ENCODE results near the gene CCDC50.

CCDC50 gene

GRCh38 chr3:191414286-191414685 lies 85.1 kb downstream of the CCDC50 start:
- H3K4me3 Mint-ChIP-seq = no peak overlapping the region
- peaks cover 0 to 7% of the 10 kb centered on the region in 2 donors for H3K9me3 Mint-ChIP-seq
- H3K27ac Mint-ChIP-seq = no peak overlapping the region
- H3K36me3 Mint-ChIP-seq (ENCODE audit: insufficient read depth) = no peaks in the 10 kb centered on the region
- H3K4me1 Mint-ChIP-seq (ENCODE audit: low read depth in 2 of 2) = no peaks in the 10 kb centered on the region
- ATAC-seq (replicated peaks) (no peak), DNase-seq (no peak)
- no peaks in the 10 kb centered on the region for H3K27me3 Mint-ChIP-seq

GRCh38 chr3:191414732-191415131 lies 85.5 kb downstream of the CCDC50 start:
- ATAC-seq (replicated peaks) = no peak
- Mint-ChIP-seq H3K27me3 (no peaks in the 10 kb centered on the region), H3K4me3 (no peak overlapping the region), H3K36me3 (ENCODE audit: insufficient read depth) (no peaks in the 10 kb centered on the region), H3K27ac (no peak overlapping the region), H3K9me3 (peaks cover 0 to 7% of the 10 kb centered on the region in 2 donors), H3K4me1 (ENCODE audit: low read depth in 2 of 2) (no peaks in the 10 kb centered on the region)
- DNase-seq = no peak

GRCh38 chr3:191415566-191415965 lies 86.4 kb downstream of the CCDC50 start:
- peaks cover 0 to 7% of the 10 kb centered on the region in 2 donors for H3K9me3 Mint-ChIP-seq
- H3K27ac Mint-ChIP-seq = no peak overlapping the region
- no peaks in the 10 kb centered on the region for H3K36me3 Mint-ChIP-seq (ENCODE audit: insufficient read depth)
- DNase-seq = no peak
- no peaks in the 10 kb centered on the region for H3K27me3 Mint-ChIP-seq
- H3K4me1 Mint-ChIP-seq (ENCODE audit: low read depth in 2 of 2) = no peaks in the 10 kb centered on the region
- H3K4me3 Mint-ChIP-seq = no peak overlapping the region
- no peak for ATAC-seq (replicated peaks)

- Mint-ChIP-seq H3K36me3 (ENCODE audit: insufficient read depth) (no peaks in the 10 kb centered on the region), H3K9me3 (peaks cover 0 to 7% of the 10 kb centered on the region in 2 donors), H3K4me3 (no peak overlapping the region), H3K4me1 (ENCODE audit: low read depth in 2 of 2) (no peaks in the 10 kb centered on the region), H3K27ac (no peak overlapping the region), H3K27me3 (no peaks in the 10 kb centered on the region)
- no peak for ATAC-seq (replicated peaks)
- no peak for DNase-seq
Observed at GRCh38 chr3:191417457-191417729, 88.2 kb downstream of the CCDC50 start.

- DNase-seq = no peak
- ATAC-seq (replicated peaks) = no peak
- no peak overlapping the region for H3K4me3 Mint-ChIP-seq
- H3K4me1 Mint-ChIP-seq (ENCODE audit: low read depth in 2 of 2) = no peaks in the 10 kb centered on the region
- H3K36me3 Mint-ChIP-seq (ENCODE audit: insufficient read depth) = no peaks in the 10 kb centered on the region
- H3K27me3 Mint-ChIP-seq = no peaks in the 10 kb centered on the region
- peaks cover 0 to 4% of the 10 kb centered on the region in 2 donors for H3K9me3 Mint-ChIP-seq
- H3K27ac Mint-ChIP-seq = no peak overlapping the region
Observed at GRCh38 chr3:191420771-191421170, 91.6 kb downstream of the CCDC50 start.

- Mint-ChIP-seq H3K4me1 (ENCODE audit: low read depth in 2 of 2) (no peaks in the 10 kb centered on the region), H3K27me3 (no peaks in the 10 kb centered on the region), H3K4me3 (no peak overlapping the region), H3K27ac (no peak overlapping the region), H3K9me3 (peaks cover 0 to 6% of the 10 kb centered on the region in 2 donors), H3K36me3 (ENCODE audit: insufficient read depth) (no peaks in the 10 kb centered on the region)
- DNase-seq (no peak), ATAC-seq (replicated peaks) (no peak)
Observed at GRCh38 chr3:191424881-191425280, 95.7 kb downstream of the CCDC50 start.

- H3K9me3 Mint-ChIP-seq = peaks cover 0 to 5% of the 10 kb centered on the region in 2 donors
- no peak overlapping the region for H3K27ac Mint-ChIP-seq
- no peak for ATAC-seq (replicated peaks)
- H3K36me3 Mint-ChIP-seq (ENCODE audit: insufficient read depth) = no peaks in the 10 kb centered on the region
- DNase-seq = no peak
- H3K4me1 Mint-ChIP-seq (ENCODE audit: low read depth in 2 of 2) = no peaks in the 10 kb centered on the region
- no peak overlapping the region for H3K4me3 Mint-ChIP-seq
- H3K27me3 Mint-ChIP-seq = no peaks in the 10 kb centered on the region
Observed at GRCh38 chr3:191425322-191425734, 96.1 kb downstream of the CCDC50 start.

GRCh38 chr3:191426311-191426710 lies 97.1 kb downstream of the CCDC50 start:
- H3K4me1 Mint-ChIP-seq (ENCODE audit: low read depth in 2 of 2) = no peaks in the 10 kb centered on the region
- H3K36me3 Mint-ChIP-seq (ENCODE audit: insufficient read depth) = no peaks in the 10 kb centered on the region
- no peak for ATAC-seq (replicated peaks)
- no peaks in the 10 kb centered on the region for H3K27me3 Mint-ChIP-seq
- no peak for DNase-seq
- H3K27ac Mint-ChIP-seq = no peak overlapping the region
- H3K9me3 Mint-ChIP-seq = peaks cover 4 to 7% of the 10 kb centered on the region in 2 donors
- H3K4me3 Mint-ChIP-seq = no peak overlapping the region

GRCh38 chr3:191428177-191428576 lies 99.0 kb downstream of the CCDC50 start:
- Mint-ChIP-seq H3K4me3 (no peak overlapping the region), H3K36me3 (ENCODE audit: insufficient read depth) (no peaks in the 10 kb centered on the region), H3K4me1 (ENCODE audit: low read depth in 2 of 2) (no peaks in the 10 kb centered on the region), H3K27me3 (no peaks in the 10 kb centered on the region), H3K27ac (no peak overlapping the region), H3K9me3 (peaks cover 4 to 8% of the 10 kb centered on the region in 2 donors)
- ATAC-seq (replicated peaks) (no peak), DNase-seq (no peak)

GRCh38 chr3:191430103-191430502 lies 100.9 kb downstream of the CCDC50 start:
- H3K27ac Mint-ChIP-seq = no peak overlapping the region
- DNase-seq (no peak), ATAC-seq (replicated peaks) (no peak)
- no peak overlapping the region for H3K4me3 Mint-ChIP-seq
- no peaks in the 10 kb centered on the region for H3K27me3 Mint-ChIP-seq
- peaks cover 2 to 8% of the 10 kb centered on the region in 2 donors for H3K9me3 Mint-ChIP-seq
- H3K4me1 Mint-ChIP-seq (ENCODE audit: low read depth in 2 of 2) = no peaks in the 10 kb centered on the region
- H3K36me3 Mint-ChIP-seq (ENCODE audit: insufficient read depth) = no peaks in the 10 kb centered on the region

GRCh38 chr3:191431160-191431822 lies 102.1 kb downstream of the CCDC50 start:
- Mint-ChIP-seq H3K36me3 (ENCODE audit: insufficient read depth) (no peaks in the 10 kb centered on the region), H3K9me3 (peaks cover 2 to 8% of the 10 kb centered on the region in 2 donors), H3K4me1 (ENCODE audit: low read depth in 2 of 2) (no peaks in the 10 kb centered on the region), H3K27me3 (no peaks in the 10 kb centered on the region), H3K27ac (no peak overlapping the region), H3K4me3 (no peak overlapping the region)
- DNase-seq (no peak), ATAC-seq (replicated peaks) (no peak)

- no peaks in the 10 kb centered on the region for H3K4me1 Mint-ChIP-seq (ENCODE audit: low read depth in 2 of 2)
- H3K4me3 Mint-ChIP-seq = no peak overlapping the region
- H3K9me3 Mint-ChIP-seq = peaks cover under 1 to 8% of the 10 kb centered on the region in 2 donors
- ATAC-seq (replicated peaks) (no peak), DNase-seq (no peak)
- H3K36me3 Mint-ChIP-seq (ENCODE audit: insufficient read depth) = no peaks in the 10 kb centered on the region
- H3K27me3 Mint-ChIP-seq = no peaks in the 10 kb centered on the region
- no peak overlapping the region for H3K27ac Mint-ChIP-seq
Observed at GRCh38 chr3:191432162-191432561, 103.0 kb downstream of the CCDC50 start.

GRCh38 chr3:191434024-191434423 lies 104.8 kb downstream of the CCDC50 start:
- ATAC-seq (replicated peaks) = no peak
- no peak for DNase-seq
- peaks cover 3 to 8% of the 10 kb centered on the region in 2 donors for H3K9me3 Mint-ChIP-seq
- H3K27me3 Mint-ChIP-seq = no peaks in the 10 kb centered on the region
- H3K36me3 Mint-ChIP-seq (ENCODE audit: insufficient read depth) = no peaks in the 10 kb centered on the region
- H3K4me3 Mint-ChIP-seq = no peak overlapping the region
- H3K4me1 Mint-ChIP-seq (ENCODE audit: low read depth in 2 of 2) = no peaks in the 10 kb centered on the region
- H3K27ac Mint-ChIP-seq = no peak overlapping the region

- Mint-ChIP-seq H3K27me3 (no peaks in the 10 kb centered on the region), H3K36me3 (ENCODE audit: insufficient read depth) (no peaks in the 10 kb centered on the region), H3K4me3 (no peak overlapping the region), H3K4me1 (ENCODE audit: low read depth in 2 of 2) (no peaks in the 10 kb centered on the region), H3K27ac (no peak overlapping the region), H3K9me3 (peaks cover 3 to 5% of the 10 kb centered on the region in 2 donors)
- ATAC-seq (replicated peaks) = no peak
- no peak for DNase-seq
Observed at GRCh38 chr3:191435981-191436380, 106.8 kb downstream of the CCDC50 start.

Data from effector memory CD8-positive, alpha-beta T cell (primary cell).